Measurements from ENCODE around the gene MYLK2. TPM values are rescaled to one million over a fixed set of nuclear protein-coding genes. Genes with fewer than 3 reads are reported as not detected.

Gene MYLK2
- total RNA-seq, 4 donors from 2014 or later, result 0.16 TPM; not detected in 3

DNA sequence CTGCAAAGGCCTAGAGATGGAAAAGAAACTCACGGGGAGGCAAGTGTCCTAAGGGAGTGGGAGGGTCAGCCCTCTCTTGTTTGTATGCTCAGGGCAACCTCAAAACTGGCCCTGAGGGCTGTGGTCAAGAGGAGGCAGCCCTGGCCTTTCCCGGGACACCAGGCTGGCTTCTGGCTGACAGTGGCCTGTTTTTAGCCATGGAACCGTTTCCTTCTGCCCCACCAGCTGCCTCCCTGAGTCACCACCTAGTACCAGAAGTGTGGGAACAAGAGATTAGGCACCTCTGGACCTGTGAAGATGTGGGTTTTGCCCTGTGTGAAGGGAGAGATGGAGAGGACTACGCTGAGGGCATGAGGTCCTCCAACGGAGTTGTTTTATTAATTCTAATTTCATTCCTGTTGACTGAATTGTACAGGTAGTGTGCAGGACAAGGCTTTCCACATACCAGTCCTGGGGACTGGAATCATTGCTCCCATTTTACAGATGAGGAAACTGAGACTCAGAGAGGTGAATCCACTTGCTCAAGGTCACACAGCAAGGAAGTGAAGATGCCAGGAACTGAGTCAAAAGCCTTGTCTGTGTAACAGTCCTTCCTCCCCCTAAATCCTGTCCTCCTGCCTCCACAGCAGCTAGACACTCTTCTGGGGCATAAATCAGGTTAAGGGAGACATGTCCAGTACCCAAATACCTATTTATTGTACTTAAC lies 20.8 kb downstream of the MYLK2 start:
- Histone ChIP-seq H3K27me3 (no peaks in the 10 kb centered on the region), H3K36me3 (no peaks in the 10 kb centered on the region), H3K9me3 (no peaks in the 10 kb centered on the region), H3K27ac (no peak overlapping the region), H3K4me3 (no peak overlapping the region), H3K4me1 (peaks cover 0 to 13% (median 10%) of the 10 kb centered on the region in 4 donors)
- in situ Hi-C loops (cut with MboI; ENCODE audit: low pct_ligation_motif_present in 1 of 4, low pct_unique_long_range_greater_than_20kb in 1 of 4, low sequenced_read_pairs in 3 of 4), result loop anchor here in 1 of 4 donors (10.0 kb wide), 1 partner anchor 105 kb away; no protein-coding TSS in a partner anchor
- intact Hi-C loops (cut with DNase I; ENCODE audit: low total_unique reads), result no loop called here
- DNase-seq, result no peak
- TF ChIP-seq POLR2A (IDR thresholded peaks at IDR 0.05), result no peak
- TF ChIP-seq, protein P1, sequence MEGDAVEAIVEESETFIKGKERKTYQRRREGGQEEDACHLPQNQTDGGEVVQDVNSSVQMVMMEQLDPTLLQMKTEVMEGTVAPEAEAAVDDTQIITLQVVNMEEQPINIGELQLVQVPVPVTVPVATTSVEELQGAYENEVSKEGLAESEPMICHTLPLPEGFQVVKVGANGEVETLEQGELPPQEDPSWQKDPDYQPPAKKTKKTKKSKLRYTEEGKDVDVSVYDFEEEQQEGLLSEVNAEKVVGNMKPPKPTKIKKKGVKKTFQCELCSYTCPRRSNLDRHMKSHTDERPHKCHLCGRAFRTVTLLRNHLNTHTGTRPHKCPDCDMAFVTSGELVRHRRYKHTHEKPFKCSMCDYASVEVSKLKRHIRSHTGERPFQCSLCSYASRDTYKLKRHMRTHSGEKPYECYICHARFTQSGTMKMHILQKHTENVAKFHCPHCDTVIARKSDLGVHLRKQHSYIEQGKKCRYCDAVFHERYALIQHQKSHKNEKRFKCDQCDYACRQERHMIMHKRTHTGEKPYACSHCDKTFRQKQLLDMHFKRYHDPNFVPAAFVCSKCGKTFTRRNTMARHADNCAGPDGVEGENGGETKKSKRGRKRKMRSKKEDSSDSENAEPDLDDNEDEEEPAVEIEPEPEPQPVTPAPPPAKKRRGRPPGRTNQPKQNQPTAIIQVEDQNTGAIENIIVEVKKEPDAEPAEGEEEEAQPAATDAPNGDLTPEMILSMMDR (IDR thresholded peaks at IDR 0.05), result no peak
- TF ChIP-seq EP300 (IDR thresholded peaks at IDR 0.05; ENCODE audit: low read depth), result no peak
- TF ChIP-seq POLR2AphosphoS5 (IDR thresholded peaks at IDR 0.05), result no peak
- 62% methylated on average over 5 of the region's 5 CpGs; no CpG with 5 or more reads in 1 of the 2 donors for WGBS, 2 donors (ENCODE audit: low coverage in 1 of 2)

DNA sequence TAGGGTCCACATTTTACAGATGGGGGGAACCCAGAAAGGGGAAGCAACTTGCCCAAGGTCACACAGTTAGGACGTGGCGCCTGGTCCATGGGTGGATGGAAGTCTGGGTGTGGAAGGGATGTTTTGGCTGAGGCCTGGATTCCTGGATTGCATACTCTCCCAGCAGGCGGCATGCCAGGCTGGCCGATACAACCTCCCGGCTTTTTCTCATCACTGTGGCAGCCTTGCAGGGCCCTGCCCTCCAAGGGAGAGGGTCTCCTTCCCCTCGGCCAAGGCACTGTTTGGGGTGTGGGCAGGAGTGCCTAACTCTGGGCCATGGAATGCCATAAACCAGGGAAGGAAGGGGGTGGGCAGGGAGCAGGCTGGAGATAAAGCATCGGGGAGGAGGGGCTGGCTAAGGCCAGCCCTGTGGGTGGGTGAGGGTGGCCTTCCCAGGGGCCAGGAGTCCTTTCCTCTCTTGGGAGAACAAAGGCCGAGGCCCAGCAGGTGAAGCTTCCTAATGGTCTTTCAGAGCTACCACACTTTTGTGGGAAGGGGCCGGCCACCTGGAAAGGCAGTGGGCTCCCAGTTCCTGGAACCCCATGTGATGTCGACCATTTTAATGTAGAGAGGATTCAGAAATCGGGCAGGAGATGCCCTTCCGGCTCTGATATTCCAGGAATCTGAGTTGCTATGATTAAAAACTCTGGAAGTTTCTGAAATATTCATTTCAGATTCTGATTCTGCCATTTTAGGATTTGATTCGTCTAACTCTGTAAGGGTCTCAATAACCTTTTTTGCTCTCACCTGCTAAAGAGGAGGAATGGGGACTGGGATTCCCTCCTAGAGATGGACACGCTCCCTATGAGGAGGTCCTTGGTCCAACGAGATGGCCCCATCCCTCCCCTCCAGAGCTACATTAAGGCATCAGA lies 22.0 kb downstream of the MYLK2 start:
- Histone ChIP-seq H3K27ac (peak overlapping the region in 1 of 4 donors; percentile 34), H3K36me3 (no peaks in the 10 kb centered on the region), H3K9me3 (no peaks in the 10 kb centered on the region), H3K27me3 (no peaks in the 10 kb centered on the region), H3K4me1 (peaks cover 0 to 8% (median 5%) of the 10 kb centered on the region in 4 donors), H3K4me3 (no peak overlapping the region)
- TF ChIP-seq, protein P1 (IDR thresholded peaks at IDR 0.05), result no peak
- TF ChIP-seq EP300 (IDR thresholded peaks at IDR 0.05; ENCODE audit: low read depth) (no peak), POLR2A (IDR thresholded peaks at IDR 0.05) (no peak), POLR2AphosphoS5 (IDR thresholded peaks at IDR 0.05) (no peak)
- DNase-seq, result no peak
- intact Hi-C loops (cut with DNase I; ENCODE audit: low total_unique reads), result no loop called here
- WGBS, 2 donors (ENCODE audit: low coverage in 1 of 2), result 81 to 83% methylated on average over 6 to 14 of the region's 15 CpGs
- in situ Hi-C loops (cut with MboI; ENCODE audit: low pct_ligation_motif_present in 1 of 4, low pct_unique_long_range_greater_than_20kb in 1 of 4, low sequenced_read_pairs in 3 of 4), result loop anchor here in 1 of 4 donors (10.0 kb wide), 1 partner anchor 104 kb away; no protein-coding TSS in a partner anchor

DNA sequence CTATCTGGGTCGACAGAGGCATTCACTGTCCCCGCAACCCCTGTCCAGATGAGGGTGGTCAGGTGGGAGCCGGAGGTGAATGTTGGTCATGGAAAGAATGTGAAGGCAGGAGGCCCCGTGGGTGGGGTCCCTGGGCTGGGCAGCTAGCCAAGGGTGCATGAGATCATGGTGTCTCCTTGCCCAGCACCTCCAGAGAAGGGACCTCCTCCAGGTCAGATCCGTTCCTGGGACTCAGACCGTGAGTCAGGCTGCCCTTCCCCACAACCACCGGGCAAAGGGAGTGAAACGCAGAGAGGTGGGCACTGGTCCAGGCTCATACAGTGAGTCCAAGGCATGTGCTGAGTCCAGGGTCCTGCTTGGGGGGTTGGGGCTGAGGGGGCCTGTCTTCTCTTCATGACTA lies 22.8 kb downstream of the MYLK2 start:
- intact Hi-C loops (cut with DNase I; ENCODE audit: low total_unique reads), result no loop called here
- in situ Hi-C loops (cut with MboI; ENCODE audit: low pct_ligation_motif_present in 1 of 4, low pct_unique_long_range_greater_than_20kb in 1 of 4, low sequenced_read_pairs in 3 of 4), result loop anchor here in 1 of 4 donors (10.0 kb wide), 1 partner anchor 103 kb away; no protein-coding TSS in a partner anchor
- Histone ChIP-seq H3K36me3 (no peaks in the 10 kb centered on the region), H3K27ac (peak overlapping the region in 1 of 4 donors; percentile 34), H3K4me1 (peaks cover 0 to under 1% (median 0%) of the 10 kb centered on the region in 4 donors), H3K27me3 (no peaks in the 10 kb centered on the region), H3K4me3 (no peak overlapping the region), H3K9me3 (no peaks in the 10 kb centered on the region)
- TF ChIP-seq EP300 (IDR thresholded peaks at IDR 0.05; ENCODE audit: low read depth) (no peak), POLR2A (IDR thresholded peaks at IDR 0.05) (no peak), POLR2AphosphoS5 (IDR thresholded peaks at IDR 0.05) (no peak)
- TF ChIP-seq, protein P1 (IDR thresholded peaks at IDR 0.05), result no peak
- no peak for DNase-seq
- WGBS, 2 donors (ENCODE audit: low coverage in 1 of 2), result 50 to 100% methylated on average over 1 to 8 of the region's 8 CpGs
